ENCODE measurements around the gene OGFR.

DNA sequence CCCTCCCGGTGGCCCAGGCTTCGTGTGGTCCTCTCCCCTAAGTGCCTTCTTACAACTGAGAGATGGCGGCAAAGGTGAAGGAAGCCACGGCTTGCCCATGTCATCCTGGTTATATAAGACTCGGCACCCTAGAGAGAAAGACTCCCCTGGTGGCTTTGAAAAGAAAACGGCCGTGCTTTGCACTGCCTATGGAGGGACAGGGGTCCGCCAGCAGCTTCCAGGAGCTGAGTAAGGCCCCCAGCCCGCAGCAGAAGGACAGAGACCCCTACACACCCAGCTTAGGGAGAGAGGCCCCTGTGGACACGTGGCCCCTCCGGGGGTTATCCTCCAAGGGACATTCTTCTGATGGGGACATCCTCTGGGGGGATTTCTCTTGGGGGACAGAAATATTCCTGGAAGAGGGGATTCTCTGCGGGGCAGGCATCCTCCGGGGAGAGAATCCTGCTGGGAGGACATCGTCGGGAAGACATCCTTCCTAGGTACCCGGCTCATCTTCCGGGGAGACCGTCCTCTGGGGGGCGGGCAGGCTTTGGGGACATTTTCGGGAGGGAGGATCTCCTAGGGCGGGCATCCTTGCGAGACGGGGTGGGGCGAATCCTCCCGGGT is 511 bp upstream of the OGFR start:
- no peak for TF ChIP-seq POLR2A (IDR thresholded peaks at IDR 0.05; ENCODE audit: low read depth, low read length)
- TF ChIP-seq CTCF (IDR thresholded peaks at IDR 0.05; ENCODE audit: extremely low read depth in 1 of 2, insufficient read depth in 1 of 2, low read depth in 1 of 2, low read length in 2 of 2), result no peak
